IMR-90 (cell line): ENCODE data around the gene BDKRB1. TPM values are rescaled to one million over a fixed set of nuclear protein-coding genes. Genes with fewer than 3 reads are reported as not detected.

Experiments used
- ATAC-seq: fragments of 200-7000 bp; cut with Tn5 transposase; 2 replicates; pipeline ENCODE4 v1.9.1; 2020; ENCODE audit warnings: low read depth, mild to moderate bottlenecking, moderate library complexity
- BruUV-seq: library from RNA; stranded (reverse); fragments of 400-500 nt; replicated peaks from 2 replicates; lab custom pipeline; 2021; lab: Mats Ljungman, UMichigan
- CTCF ChIA-PET: fragments of 300-600 bp; formaldehyde crosslinking; extraction: SDS; loops from one replicate; lab custom pipeline; 2021; ENCODE audit warnings: antibody characterized with exemption; lab: Yijun Ruan, JAX
- POLR2A ChIA-PET: fragments of 300-600 bp; sonication (Branson Sonifier 250); formaldehyde crosslinking; loops from one replicate; lab custom pipeline; 2022; ENCODE audit warnings: antibody characterized with exemption; ENCODE audit not compliant: unreplicated experiment; lab: Charles Lee
- DNase-seq: peaks from one replicate; pipeline ENCODE4 v3.0.0; 2013
- H2AFZ ChIP-seq: replicated peaks from 2 replicates; pipeline ENCODE3; 2013; ENCODE audit warnings: low read length, mild to moderate bottlenecking; ENCODE audit not compliant: poor library complexity
- H2AK5ac ChIP-seq: 2 replicates; pipeline ENCODE4 v1.6.1; 2013; ENCODE audit warnings: low read depth, low read length, inconsistent platforms
- H2AK9ac ChIP-seq: replicated peaks from 2 replicates; pipeline ENCODE3; 2013; ENCODE audit warnings: mild to moderate bottlenecking, low read depth, low read length, moderate library complexity; ENCODE audit not compliant: poor library complexity
- H2BK120ac ChIP-seq: 2 replicates; pipeline ENCODE4 v1.6.1; 2013; ENCODE audit warnings: low read depth, low read length, inconsistent platforms
- H2BK15ac ChIP-seq: 3 replicates; pipeline ENCODE4 v1.6.1; 2013; ENCODE audit warnings: low read depth, low read length, inconsistent platforms
- H2BK20ac ChIP-seq: 2 replicates; pipeline ENCODE4 v1.6.1; 2013; ENCODE audit warnings: low read depth, mild to moderate bottlenecking, inconsistent platforms, low read length, moderate library complexity
- H2BK5ac ChIP-seq: 2 replicates; pipeline ENCODE4 v1.6.1; 2013; ENCODE audit warnings: mild to moderate bottlenecking, low read depth, low read length, inconsistent platforms; ENCODE audit not compliant: poor library complexity, severe bottlenecking
- H3K14ac ChIP-seq: replicated peaks from 2 replicates; pipeline ENCODE4 v1.6.1; 2013; ENCODE audit warnings: low read depth, low read length, inconsistent platforms
- H3K18ac ChIP-seq: 2 replicates; pipeline ENCODE4 v1.6.1; 2013; ENCODE audit warnings: low read depth, low read length, control low read depth
- H3K23ac ChIP-seq: 2 replicates; pipeline ENCODE4 v1.6.1; 2013; ENCODE audit warnings: low read depth, low read length, inconsistent platforms
- H3K27ac ChIP-seq: 2 replicates; pipeline ENCODE4 v1.5.1; 2013; ENCODE audit warnings: mild to moderate bottlenecking, control low read depth, low read length; ENCODE audit not compliant: insufficient read depth
- H3K27me3 ChIP-seq: 2 replicates; pipeline ENCODE4 v1.6.1; 2013; ENCODE audit warnings: low read length; ENCODE audit not compliant: control insufficient read depth, insufficient read depth
- H3K36me3 ChIP-seq: 2 replicates; pipeline ENCODE4 v1.6.1; 2013; ENCODE audit warnings: low read length, mixed read lengths; ENCODE audit not compliant: control insufficient read depth, insufficient read depth
- H3K4ac ChIP-seq: 2 replicates; pipeline ENCODE4 v1.6.1; 2013; ENCODE audit warnings: low read depth, low read length, inconsistent platforms
- H3K4me1 ChIP-seq: 2 replicates; pipeline ENCODE4 v1.6.1; 2013; ENCODE audit warnings: low read length, mixed read lengths; ENCODE audit not compliant: control insufficient read depth, insufficient read depth
- H3K4me2 ChIP-seq: 2 replicates; pipeline ENCODE4 v1.6.1; 2013; ENCODE audit warnings: low read depth, mild to moderate bottlenecking, control low read depth, low read length, moderate library complexity
- H3K4me3 ChIP-seq: 2 replicates; pipeline ENCODE4 v1.5.1; 2013; ENCODE audit warnings: low read depth, mild to moderate bottlenecking, control low read depth, low read length, moderate library complexity; ENCODE audit not compliant: insufficient read depth
- H3K56ac ChIP-seq: 2 replicates; pipeline ENCODE4 v1.6.1; 2013; ENCODE audit warnings: low read length, inconsistent platforms; ENCODE audit not compliant: insufficient read depth; ENCODE audit errors: extremely low read depth
- H3K79me1 ChIP-seq, 2 experiments: 2 replicates each; pipeline ENCODE4 v1.6.1; 2013; ENCODE audit warnings: low read length in 2 of 2, inconsistent platforms in 1 of 2, low read depth in 1 of 2
- H3K9ac ChIP-seq: 2 replicates; pipeline ENCODE4 v1.6.1; 2013; ENCODE audit warnings: low read depth, low read length, control low read depth
- H3K9me1 ChIP-seq: 2 replicates; pipeline ENCODE4 v1.6.1; 2013; ENCODE audit warnings: low read length, inconsistent platforms; ENCODE audit not compliant: insufficient read depth
- H3K9me3 ChIP-seq: 2 replicates; pipeline ENCODE4 v1.6.1; 2013; ENCODE audit warnings: low read length; ENCODE audit not compliant: control insufficient read depth, insufficient read depth
- H4K20me1 ChIP-seq: 2 replicates; pipeline ENCODE4 v1.6.1; 2013; ENCODE audit warnings: low read length, inconsistent platforms; ENCODE audit not compliant: insufficient read depth
- H4K5ac ChIP-seq: 2 replicates; pipeline ENCODE4 v1.6.1; 2013; ENCODE audit warnings: mild to moderate bottlenecking, low read depth, low read length, control low read depth
- H4K8ac ChIP-seq, 2 experiments: 2 replicates each; pipeline ENCODE4 v1.6.1; 2013; ENCODE audit warnings: low read depth in 2 of 2, low read length in 2 of 2, control low read depth in 1 of 2, inconsistent platforms in 1 of 2
- H4K91ac ChIP-seq: 2 replicates; pipeline ENCODE4 v1.6.1; 2013; ENCODE audit warnings: low read depth, low read length, inconsistent platforms; ENCODE audit not compliant: insufficient read depth
- BHLHE40 ChIP-seq: fragments of 150-350 bp; IDR thresholded peaks from 2 replicates; pipeline ENCODE4 v1.6.1; 2016; ENCODE audit warnings: mild to moderate bottlenecking, low read depth, low read length
- CEBPB ChIP-seq: IDR thresholded peaks from 2 replicates; pipeline ENCODE4 v1.6.1; 2012; ENCODE audit warnings: low read depth, low read length, improper control_type of control experiment
- CHD1 ChIP-seq: IDR thresholded peaks from 2 replicates; pipeline ENCODE4 v1.6.1; 2012; ENCODE audit warnings: low read depth, low read length, improper control_type of control experiment
- ELK1 ChIP-seq: fragments of 150-350 bp; IDR thresholded peaks from 2 replicates; pipeline ENCODE4 v1.6.1; 2016; ENCODE audit warnings: low read depth, mild to moderate bottlenecking, low read length, moderate library complexity, borderline replicate concordance
- FOS ChIP-seq: fragments of 150-350 bp; IDR thresholded peaks from 2 replicates; pipeline ENCODE4 v1.6.1; 2016; ENCODE audit warnings: low read depth, low read length
- MAFK ChIP-seq: IDR thresholded peaks from 2 replicates; pipeline ENCODE4 v1.6.1; 2012; ENCODE audit warnings: low read depth, low read length, improper control_type of control experiment
- MAZ ChIP-seq: IDR thresholded peaks from 2 replicates; pipeline ENCODE4 v1.6.1; 2012; ENCODE audit warnings: low read depth, mild to moderate bottlenecking, low read length, improper control_type of control experiment, moderate library complexity, borderline replicate concordance
- MXI1 ChIP-seq: IDR thresholded peaks from 2 replicates; pipeline ENCODE4 v1.6.1; 2012; ENCODE audit warnings: low read depth, mild to moderate bottlenecking, low read length, moderate library complexity, borderline replicate concordance
- NFE2L2 ChIP-seq: fragments of 150-350 bp; IDR thresholded peaks from 2 replicates; pipeline ENCODE4 v1.6.1; 2016; ENCODE audit warnings: low read depth, mild to moderate bottlenecking, low read length
- POLR2A ChIP-seq: IDR thresholded peaks from 2 replicates; pipeline ENCODE4 v1.6.1; 2012; ENCODE audit warnings: mild to moderate bottlenecking, low read depth, low read length
- RAD21 ChIP-seq: IDR thresholded peaks from 2 replicates; pipeline ENCODE4 v1.6.1; 2012; ENCODE audit warnings: low read length, improper control_type of control experiment
- RCOR1 ChIP-seq: IDR thresholded peaks from 2 replicates; pipeline ENCODE4 v1.6.1; 2012; ENCODE audit warnings: mild to moderate bottlenecking, low read length, improper control_type of control experiment; ENCODE audit not compliant: insufficient replicate concordance
- RFX5 ChIP-seq: IDR thresholded peaks from 2 replicates; pipeline ENCODE4 v1.8.0; 2012; ENCODE audit warnings: low read depth, mild to moderate bottlenecking, low read length, moderate library complexity
- SMC3 ChIP-seq: fragments of 150-350 bp; IDR thresholded peaks from 2 replicates; pipeline ENCODE4 v1.6.1; 2016; ENCODE audit warnings: low read depth, mild to moderate bottlenecking, antibody characterized with exemption, low read length, moderate library complexity
- USF2 ChIP-seq: fragments of 150-350 bp; IDR thresholded peaks from 2 replicates; pipeline ENCODE4 v1.6.1; 2017; ENCODE audit warnings: mild to moderate bottlenecking, antibody characterized with exemption, low read length, low read depth
- WGBS, 2 experiments: methylation state at CpG; one replicate each; pipeline versions ENCODE4 v1.1.5 to v1.1.7; 2013; ENCODE audit warnings: missing lambda C conversion rate in 2 of 2; ENCODE audit not compliant: insufficient read length in 1 of 2; ENCODE audit errors: extremely low coverage in 2 of 2; 5-methylcytosine and 5-hydroxymethylcytosine counted together
- dilution Hi-C: fragments of 300-500 bp; cut with HindIII; formaldehyde crosslinking; loops from one replicate; pipeline ENCODE4 v1.14.3; 2018; ENCODE audit warnings: low sequenced_read_pairs; ENCODE audit not compliant: unreplicated experiment
- in situ Hi-C: fragments of 300-500 bp; cut with MboI; formaldehyde crosslinking; loops from 3 replicates; pipeline ENCODE4 v1.14.3; 2019; ENCODE audit warnings: low sequenced_read_pairs, inconsistent platforms, mixed read lengths
- intact Hi-C: fragments of 100-400 bp; cut with micrococcal nuclease; formaldehyde crosslinking; loops from 2 replicates; pipeline ENCODE4 v1.10.0; 2022
- polyA plus RNA-seq, 3 experiments: library from polyadenylated mRNA; depleted of rRNA; stranded (reverse); fragments of >200 nt; gene quantifications; 2 replicates each; pipeline ENCODE4 v1.2.3, GENCODE V29; 2012; ENCODE audit warnings: low replicate concordance in 1 of 3
- total RNA-seq: library from RNA; depleted of rRNA; stranded (reverse); fragments of >200 nt; gene quantifications from 2 replicates; pipeline ENCODE4 v1.2.3, GENCODE V29; 2012

Gene BDKRB1
- total and polyA plus RNA-seq, 2 of the 4 experiments (the other 2 are of a cell fraction), result 56.5 to 130 TPM

GRCh38 chr14:96268431-96269358, 12.7 kb downstream of the BDKRB1 start:
- H3K56ac ChIP-seq, result peak overlapping the region; percentile 55
- no peak overlapping the region for H3K4me3 ChIP-seq
- H3K4me2 ChIP-seq, result no peak overlapping the region; the same call in 1 of the 2 replicates
- H2AK5ac ChIP-seq, result peak overlapping the region; percentile 95
- ATAC-seq (peak; percentile 76), DNase-seq (peak; percentile 99)
- peak overlapping the region; percentile 62 for H3K14ac ChIP-seq
- dilution Hi-C loops, result no loop called here
- ChIA-PET CTCF (interaction anchor here (0.6 to 1.1 kb wide), 2 partner anchors 29 to 168 kb away, joined by 5 read pairs; no protein-coding TSS in a partner anchor), POLR2A (no interaction called here)
- H2AK9ac ChIP-seq, result peak overlapping the region; percentile 95
- peak overlapping the region; percentile 95 for H3K4ac ChIP-seq
- in situ Hi-C loops, result loop anchor here (25.0 kb wide), 1 partner anchor 731 kb away; the partner anchor contains the start of gene GLRX5
- peak overlapping the region; percentile 81 for H3K23ac ChIP-seq
- 0 out of 2 replicates have a peak, but pooled peaks cover 2% of the 10 kb centered on the region for H3K9me3 ChIP-seq
- H2BK120ac ChIP-seq, result peak overlapping the region; percentile 94
- H3K36me3 ChIP-seq, result peaks cover 34% of the 10 kb centered on the region
- peak overlapping the region; percentile 74 for H4K5ac ChIP-seq
- peaks cover 38% of the 10 kb centered on the region for H3K4me1 ChIP-seq
- H2AFZ ChIP-seq, result peak overlapping the region; percentile 67
- H3K27ac ChIP-seq, result peak overlapping the region; percentile 75
- 78% methylated on average over 9 of the region's 22 CpGs; no CpG with 5 or more reads in 1 of the 2 experiments for WGBS, 2 experiments
- H2BK20ac ChIP-seq, result peak overlapping the region; percentile 98
- intact Hi-C loops, result loop anchor here (1.0 to 10.0 kb wide), 3 partner anchors 146 to 734 kb away; partner anchors contain the start of gene GLRX5
- peaks cover 10 to 51% of the 10 kb centered on the region in 2 experiments for H3K79me1 ChIP-seq
- peak overlapping the region; percentile 95 for H4K91ac ChIP-seq
- peaks cover 28% of the 10 kb centered on the region for H3K9me1 ChIP-seq
- no peaks in the 10 kb centered on the region for H3K27me3 ChIP-seq
- H4K8ac ChIP-seq, result peak overlapping the region; percentile 67 to 88
- H4K20me1 ChIP-seq, result peaks cover 8% of the 10 kb centered on the region
- H2BK5ac ChIP-seq, result peak overlapping the region; percentile 87
- peak overlapping the region; percentile 2; the same call in 1 of the 2 replicates for H3K9ac ChIP-seq
- peak overlapping the region; percentile 79 for H2BK15ac ChIP-seq
- H3K18ac ChIP-seq, result peak overlapping the region; percentile 97
- no TSS peak for BruUV-seq
- TF ChIP-seq CHD1 (no peak), NFE2L2 (no peak), RFX5 (peak; percentile 16; the same call in 1 of the 2 replicates), BHLHE40 (peak; percentile 60), MXI1 (no peak), MAFK (no peak), ELK1 (no peak), RCOR1 (peak; percentile 69), FOS (peak; percentile 94), SMC3 (no peak), USF2 (no peak), POLR2A (0 out of 2 replicates have a peak, but pooled peaks have one; percentile 7), RAD21 (peak; percentile 29; the same call in 1 of the 2 replicates), MAZ (peak; percentile 91), CEBPB (peak; percentile 100)
